Neural crest cell (in vitro differentiated cells): Measurements from ENCODE around the gene CD38. TPM values are rescaled to one million over a fixed set of nuclear protein-coding genes. Genes with fewer than 3 reads are reported as not detected.
"Not testable (repeated sequence)": the region's sequence is repeated elsewhere in the genome, so short reads cannot be mapped to it uniquely, and the experiment has no call there.

Source experiments
- DNase-seq: peaks from one replicate; pipeline ENCODE4 v3.0.0; 2021; ENCODE audit warnings: low read depth, mixed read lengths, low spot score
- H3K27ac Mint-ChIP-seq: one replicate; pipeline ENCODE4 v1.8.0; 2021; ENCODE audit warnings: mild to moderate bottlenecking, mixed read lengths; ENCODE audit not compliant: unreplicated experiment
- H3K27me3 Mint-ChIP-seq: 2 replicates; pipeline ENCODE4 v1.8.0; 2021; ENCODE audit warnings: low read depth, mild to moderate bottlenecking, mixed read lengths
- H3K36me3 Mint-ChIP-seq: 2 replicates; pipeline ENCODE4 v1.8.0; 2021; ENCODE audit warnings: low read depth, mild to moderate bottlenecking, mixed read lengths
- H3K4me1 Mint-ChIP-seq: 2 replicates; pipeline ENCODE4 v1.8.0; 2021; ENCODE audit warnings: mixed read lengths
- H3K4me3 Mint-ChIP-seq: one replicate; pipeline ENCODE4 v1.8.0; 2021; ENCODE audit warnings: mild to moderate bottlenecking, mixed read lengths
- H3K9me3 Mint-ChIP-seq: 2 replicates; pipeline ENCODE4 v1.8.0; 2021; ENCODE audit warnings: mixed read lengths
- CTCF ChIP-seq: fragments of 200-600 bp; sonication (generic); conservative IDR thresholded peaks from 2 replicates; pipeline ENCODE4 v1.5.0; 2021; ENCODE audit warnings: antibody characterized with exemption, mild to moderate bottlenecking
- total RNA-seq: library from RNA; stranded (reverse); gene quantifications from 2 replicates; pipeline ENCODE4 v1.2.1, GENCODE V29; 2021

The CD38 gene
- total RNA-seq, 1 donor from 2014 or later: 0.05 TPM

GRCh38 chr4:15754323-15754722, 23.8 kb upstream of the CD38 start:
- no peaks in the 10 kb centered on the region for H3K27me3 Mint-ChIP-seq
- DNase-seq: no peak
- H3K4me1 Mint-ChIP-seq: no peaks in the 10 kb centered on the region
- TF ChIP-seq CTCF: no peak
- H3K27ac Mint-ChIP-seq: no peak overlapping the region
- peaks cover 3% of the 10 kb centered on the region for H3K9me3 Mint-ChIP-seq
- H3K36me3 Mint-ChIP-seq: no peaks in the 10 kb centered on the region
- no peak overlapping the region for H3K4me3 Mint-ChIP-seq

GRCh38 chr4:15755321-15756155, 22.6 kb upstream of the CD38 start:
- no peak for DNase-seq

GRCh38 chr4:15756361-15756861, 21.7 kb upstream of the CD38 start:
- Mint-ChIP-seq H3K27me3 (peaks cover 8% of the 10 kb centered on the region), H3K27ac (no peak overlapping the region)

More at GRCh38 chr4:15755321-15756155, 22.6 kb upstream of the CD38 start:
- no peak for TF ChIP-seq CTCF
- H3K27ac Mint-ChIP-seq: no peak overlapping the region
- peaks cover 3% of the 10 kb centered on the region for H3K9me3 Mint-ChIP-seq
- H3K4me3 Mint-ChIP-seq: no peak overlapping the region
- H3K36me3 Mint-ChIP-seq: no peaks in the 10 kb centered on the region
- H3K27me3 Mint-ChIP-seq: peaks cover 8% of the 10 kb centered on the region
- H3K4me1 Mint-ChIP-seq: no peaks in the 10 kb centered on the region

GRCh38 chr4:15757054-15757453, 21.1 kb upstream of the CD38 start:
- no peak for DNase-seq
- no peak overlapping the region for H3K4me3 Mint-ChIP-seq
- H3K27ac Mint-ChIP-seq: no peak overlapping the region
- no peaks in the 10 kb centered on the region for H3K4me1 Mint-ChIP-seq
- H3K9me3 Mint-ChIP-seq: peaks cover 3% of the 10 kb centered on the region
- peaks cover 8% of the 10 kb centered on the region for H3K27me3 Mint-ChIP-seq
- no peak for TF ChIP-seq CTCF
- H3K36me3 Mint-ChIP-seq: no peaks in the 10 kb centered on the region

More at GRCh38 chr4:15756361-15756861, 21.7 kb upstream of the CD38 start:
- no peaks in the 10 kb centered on the region for H3K36me3 Mint-ChIP-seq
- peaks cover 3% of the 10 kb centered on the region for H3K9me3 Mint-ChIP-seq
- no peak for TF ChIP-seq CTCF
- DNase-seq: no peak
- H3K4me3 Mint-ChIP-seq: no peak overlapping the region
- H3K4me1 Mint-ChIP-seq: no peaks in the 10 kb centered on the region

GRCh38 chr4:15758294-15758693, 19.8 kb upstream of the CD38 start:
- no peak for DNase-seq
- Mint-ChIP-seq H3K27me3 (peaks cover 8% of the 10 kb centered on the region), H3K4me3 (no peak overlapping the region), H3K4me1 (no peaks in the 10 kb centered on the region), H3K9me3 (peaks cover 5% of the 10 kb centered on the region), H3K27ac (no peak overlapping the region), H3K36me3 (no peaks in the 10 kb centered on the region)
- no peak for TF ChIP-seq CTCF

- not testable (repeated sequence) for H3K36me3 Mint-ChIP-seq, H3K27ac Mint-ChIP-seq, H3K4me1 Mint-ChIP-seq, H3K4me3 Mint-ChIP-seq, H3K9me3 Mint-ChIP-seq, H3K27me3 Mint-ChIP-seq, DNase-seq
Observed at GRCh38 chr4:15762460-15762859, 15.7 kb upstream of the CD38 start.
